Measurements from ENCODE around the gene SNORC.

DNA sequence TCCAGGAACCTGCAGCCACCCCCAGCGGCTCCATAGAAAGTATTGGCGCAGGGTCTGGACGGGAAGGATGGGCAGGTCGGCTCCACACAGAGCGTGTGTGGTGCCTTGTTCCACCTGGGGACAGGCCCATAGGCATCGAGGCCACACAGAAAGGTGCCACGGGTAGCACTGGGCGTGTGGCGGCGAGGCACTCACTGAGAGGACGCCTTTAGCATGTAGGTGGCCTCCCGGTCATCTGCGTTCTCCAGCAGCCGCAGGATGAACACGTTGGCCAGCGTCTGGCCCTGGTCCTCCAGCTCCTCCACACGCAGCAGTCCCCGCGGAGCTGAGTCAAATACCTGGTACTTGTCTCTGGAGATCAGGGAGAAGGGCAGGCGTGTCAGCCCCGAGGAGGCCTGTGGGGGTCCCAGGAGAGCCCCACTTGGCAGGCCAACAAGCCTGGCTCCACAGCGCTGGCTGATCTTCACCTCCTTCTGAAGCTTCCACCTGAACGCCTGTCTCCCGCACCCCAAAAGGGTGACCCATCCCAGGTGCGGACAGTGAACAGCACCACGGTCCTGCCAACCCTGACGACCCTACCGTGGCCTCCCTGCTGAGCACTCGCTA, 13.2 kb downstream of the SNORC start:
- TF ChIP-seq CTCF (conservative IDR thresholded peaks at IDR 0.05; ENCODE audit: low read depth, low read length) = no peak
- TF ChIP-seq SMC3 (IDR thresholded peaks at IDR 0.05; ENCODE audit: low read depth, low read length) = no peak
- TF ChIP-seq POLR2A (IDR thresholded peaks at IDR 0.05; ENCODE audit: low read depth, low read length) = no peak
